Measurements from ENCODE around the gene NNAT. TPM values are rescaled to one million over a fixed set of nuclear protein-coding genes. Genes with fewer than 3 reads are reported as not detected.
A peak's percentile ranks its signal among the peaks of the same experiment; 100 is the strongest.
"Not testable (repeated sequence)": the region's sequence is repeated elsewhere in the genome, so short reads cannot be mapped to it uniquely, and the experiment has no call there.

Gene NNAT
- total RNA-seq, 1 donor, result not detected

- no peaks in the 10 kb centered on the region for H4K20me1 ChIP-seq (ENCODE audit: insufficient read depth, low read length)
- peaks cover 32% of the 10 kb centered on the region for H3K27me3 ChIP-seq (ENCODE audit: insufficient read depth, low read length)
- no peaks in the 10 kb centered on the region for H3K9me3 ChIP-seq (ENCODE audit: low read depth, low read length)
- H3K36me3 ChIP-seq (ENCODE audit: insufficient read depth, low read length), result no peaks in the 10 kb centered on the region
- H3K4me3 ChIP-seq (ENCODE audit: insufficient read depth, low read length), result no peak overlapping the region
- DNase-seq (ENCODE audit: insufficient read length, low spot score, missing footprints), result peak; percentile 51
- no peak for TF ChIP-seq CTCF (IDR thresholded peaks at IDR 0.05; ENCODE audit: extremely low read depth, low read depth, low read length)
- no peak overlapping the region for H3K4me2 ChIP-seq (ENCODE audit: insufficient read depth, low read length)
- H3K79me2 ChIP-seq (ENCODE audit: insufficient read depth, low read length), result no peaks in the 10 kb centered on the region
- H3K4me1 ChIP-seq (ENCODE audit: insufficient read depth, low read length), result no peaks in the 10 kb centered on the region
- no peak overlapping the region for H2AFZ ChIP-seq (ENCODE audit: low read length)
- H3K27ac ChIP-seq (ENCODE audit: low read depth, low read length), result no peak overlapping the region
Measured at GRCh38 chr20:37479925-37480691, 40.9 kb upstream of the NNAT start.

- Histone ChIP-seq H3K4me1 (ENCODE audit: insufficient read depth, low read length) (no peaks in the 10 kb centered on the region), H3K4me2 (ENCODE audit: insufficient read depth, low read length) (no peak overlapping the region), H3K79me2 (ENCODE audit: insufficient read depth, low read length) (no peaks in the 10 kb centered on the region), H4K20me1 (ENCODE audit: insufficient read depth, low read length) (no peaks in the 10 kb centered on the region), H3K27me3 (ENCODE audit: insufficient read depth, low read length) (peaks cover 24% of the 10 kb centered on the region), H3K27ac (ENCODE audit: low read depth, low read length) (no peak overlapping the region), H3K4me3 (ENCODE audit: insufficient read depth, low read length) (no peak overlapping the region), H2AFZ (ENCODE audit: low read length) (no peak overlapping the region), H3K9me3 (ENCODE audit: low read depth, low read length) (no peaks in the 10 kb centered on the region), H3K36me3 (ENCODE audit: insufficient read depth, low read length) (no peaks in the 10 kb centered on the region)
- no peak for TF ChIP-seq CTCF (IDR thresholded peaks at IDR 0.05; ENCODE audit: extremely low read depth, low read depth, low read length)
- DNase-seq (ENCODE audit: insufficient read length, low spot score, missing footprints), result peak; percentile 42
Measured at GRCh38 chr20:37480919-37481318, 40.1 kb upstream of the NNAT start.

- Histone ChIP-seq H3K79me2 (ENCODE audit: insufficient read depth, low read length) (no peaks in the 10 kb centered on the region), H2AFZ (ENCODE audit: low read length) (no peak overlapping the region), H3K4me1 (ENCODE audit: insufficient read depth, low read length) (no peaks in the 10 kb centered on the region), H3K27me3 (ENCODE audit: insufficient read depth, low read length) (peaks cover 23% of the 10 kb centered on the region), H3K36me3 (ENCODE audit: insufficient read depth, low read length) (no peaks in the 10 kb centered on the region), H3K27ac (ENCODE audit: low read depth, low read length) (no peak overlapping the region), H4K20me1 (ENCODE audit: insufficient read depth, low read length) (no peaks in the 10 kb centered on the region), H3K4me2 (ENCODE audit: insufficient read depth, low read length) (no peak overlapping the region), H3K9me3 (ENCODE audit: low read depth, low read length) (no peaks in the 10 kb centered on the region), H3K4me3 (ENCODE audit: insufficient read depth, low read length) (no peak overlapping the region)
- TF ChIP-seq CTCF (IDR thresholded peaks at IDR 0.05; ENCODE audit: extremely low read depth, low read depth, low read length), result no peak
- DNase-seq (ENCODE audit: insufficient read length, low spot score, missing footprints), result no peak
Measured at GRCh38 chr20:37481610-37482009, 39.4 kb upstream of the NNAT start.

- Histone ChIP-seq H4K20me1 (ENCODE audit: insufficient read depth, low read length) (no peaks in the 10 kb centered on the region), H3K4me2 (ENCODE audit: insufficient read depth, low read length) (no peak overlapping the region), H2AFZ (ENCODE audit: low read length) (no peak overlapping the region), H3K36me3 (ENCODE audit: insufficient read depth, low read length) (no peaks in the 10 kb centered on the region), H3K27me3 (ENCODE audit: insufficient read depth, low read length) (peaks cover under 1% of the 10 kb centered on the region), H3K9me3 (ENCODE audit: low read depth, low read length) (no peaks in the 10 kb centered on the region), H3K79me2 (ENCODE audit: insufficient read depth, low read length) (no peaks in the 10 kb centered on the region), H3K4me1 (ENCODE audit: insufficient read depth, low read length) (no peaks in the 10 kb centered on the region), H3K4me3 (ENCODE audit: insufficient read depth, low read length) (no peak overlapping the region), H3K27ac (ENCODE audit: low read depth, low read length) (no peak overlapping the region)
- no peak for TF ChIP-seq CTCF (IDR thresholded peaks at IDR 0.05; ENCODE audit: extremely low read depth, low read depth, low read length)
- no peak for DNase-seq (ENCODE audit: insufficient read length, low spot score, missing footprints)
Measured at GRCh38 chr20:37484331-37484730, 36.7 kb upstream of the NNAT start.

- H3K36me3 ChIP-seq (ENCODE audit: insufficient read depth, low read length); H4K20me1 ChIP-seq (ENCODE audit: insufficient read depth, low read length); H3K4me3 ChIP-seq (ENCODE audit: insufficient read depth, low read length); H3K9me3 ChIP-seq (ENCODE audit: low read depth, low read length); H2AFZ ChIP-seq (ENCODE audit: low read length); DNase-seq (ENCODE audit: insufficient read length, low spot score, missing footprints); H3K4me2 ChIP-seq (ENCODE audit: insufficient read depth, low read length); H3K79me2 ChIP-seq (ENCODE audit: insufficient read depth, low read length); H3K27me3 ChIP-seq (ENCODE audit: insufficient read depth, low read length); H3K27ac ChIP-seq (ENCODE audit: low read depth, low read length); H3K4me1 ChIP-seq (ENCODE audit: insufficient read depth, low read length): not testable (repeated sequence)
Measured at GRCh38 chr20:37486209-37486608, 34.8 kb upstream of the NNAT start.

All from osteoblast (primary cell).